HCT116 (cell line): Measurements from ENCODE around the gene RET. TPM values are rescaled to one million over a fixed set of nuclear protein-coding genes. Genes with fewer than 3 reads are reported as not detected.

Experiments
- ATAC-seq: fragments of 200-7000 bp; cut with Tn5 transposase; 2 replicates; pipeline ENCODE4 v1.9.1; 2020; ENCODE audit warnings: mild to moderate bottlenecking, moderate library complexity
- BruUV-seq: library from RNA; stranded (reverse); fragments of 400-500 nt; replicated peaks from 2 replicates; lab custom pipeline; 2021; lab: Mats Ljungman, UMichigan
- CTCF ChIA-PET: fragments of 300-600 bp; sonication (Branson Sonifier 250); formaldehyde crosslinking; loops from one replicate; lab custom pipeline; 2021; ENCODE audit warnings: antibody characterized with exemption; lab: Charles Lee
- POLR2A ChIA-PET: fragments of 300-600, 350-600 bp; sonication (Branson Sonifier 250); formaldehyde crosslinking; loops from one replicate; lab custom pipeline; 2021; ENCODE audit warnings: antibody characterized with exemption; lab: Charles Lee
- RAD21 ChIA-PET, 2 experiments: fragments of 300-600 bp; sonication (Branson Sonifier 250); formaldehyde crosslinking; loops; one replicate each; lab custom pipeline; 2023; ENCODE audit warnings: low total read pairs in 2 of 2; ENCODE audit not compliant: uncharacterized antibody in 2 of 2, unreplicated experiment in 2 of 2, low non-redundant PET in 1 of 2; lab: Charles Lee
- DNase-seq: peaks from one replicate; pipeline ENCODE4 v3.0.0-alpha.2; 2010; ENCODE audit warnings: low read depth, low spot score
- H2AFZ ChIP-seq: fragments of 200-600 bp; shearing (Covaris generic), sonication (generic); 2 replicates; pipeline ENCODE4 v1.6.1; 2017; ENCODE audit warnings: low read depth, mixed run types, mixed read lengths, antibody characterized with exemption, low read length; ENCODE audit not compliant: poor library complexity, severe bottlenecking
- H3K27ac ChIP-seq: 2 replicates; pipeline ENCODE4 v1.5.1; 2012; ENCODE audit warnings: low read depth, low read length
- H3K27me3 ChIP-seq: fragments of 200-600 bp; sonication (generic); 2 replicates; pipeline ENCODE4 v1.6.1; 2016; ENCODE audit warnings: mixed run types, low read length, mixed read lengths; ENCODE audit not compliant: insufficient read depth
- H3K36me3 ChIP-seq, 2 experiments: fragments of 200-500 bp in 1 of 2; fragments of 200-600 bp in 1 of 2; sonication (Bioruptor generic) in 1 of 2; sonication (generic) in 1 of 2; 2 replicates each; pipeline versions ENCODE4 v1.5.1 to v1.6.1; 2014 to 2016; ENCODE audit warnings: low read length in 2 of 2, inconsistent platforms in 1 of 2, mixed read lengths in 1 of 2, mixed run types in 1 of 2; ENCODE audit not compliant: insufficient read depth in 2 of 2, control insufficient read depth in 1 of 2
- H3K4me1 ChIP-seq, 2 experiments: fragments of 200-600 bp in 1 of 2; sonication (generic) in 1 of 2; 2 replicates each; pipeline versions ENCODE4 v1.5.1 to v1.6.1; 2012 to 2017; ENCODE audit warnings: low read length in 2 of 2, inconsistent platforms in 1 of 2, mild to moderate bottlenecking in 1 of 2, mixed read lengths in 1 of 2, mixed run types in 1 of 2, moderate library complexity in 1 of 2; ENCODE audit not compliant: insufficient read depth in 2 of 2, control insufficient read depth in 1 of 2
- H3K4me2 ChIP-seq: fragments of 200-600 bp; sonication (generic); 2 replicates; pipeline ENCODE4 v1.6.1; 2017; ENCODE audit warnings: mixed run types, low read length, mixed read lengths
- H3K4me3 ChIP-seq, 2 experiments: fragments of 200-600 bp in 1 of 2; sonication (generic) in 1 of 2; replicated peaks in 1 of 2; 2 replicates each; pipeline ENCODE4 v1.5.1; 2011 to 2016; ENCODE audit warnings: low read length in 2 of 2, control low read depth in 1 of 2, low read depth in 1 of 2, mild to moderate bottlenecking in 1 of 2, mixed read lengths in 1 of 2, mixed run types in 1 of 2
- H3K79me2 ChIP-seq: fragments of 200-600 bp; sonication (generic); 2 replicates; pipeline ENCODE4 v1.6.1; 2017; ENCODE audit warnings: mild to moderate bottlenecking, mixed run types, low read length, moderate library complexity, mixed read lengths; ENCODE audit not compliant: insufficient read depth
- H3K9ac ChIP-seq: fragments of 200-600 bp; sonication (generic); 2 replicates; pipeline ENCODE4 v1.6.1; 2016; ENCODE audit warnings: low read length, mixed read lengths
- H3K9me2 ChIP-seq: fragments of 200-600 bp; sonication (generic), shearing (Covaris generic); 2 replicates; pipeline ENCODE4 v1.6.1; 2017; ENCODE audit warnings: mixed run types, mild to moderate bottlenecking, moderate library complexity; ENCODE audit not compliant: insufficient read depth
- H3K9me3 ChIP-seq, 2 experiments: fragments of 200-500 bp in 1 of 2; fragments of 200-600 bp in 1 of 2; sonication (Bioruptor generic) in 1 of 2; sonication (generic) in 1 of 2; 2 replicates each; pipeline ENCODE4 v1.6.1; 2014 to 2017; ENCODE audit warnings: low read length in 2 of 2, mixed read lengths in 2 of 2, inconsistent platforms in 1 of 2, low read depth in 1 of 2, mild to moderate bottlenecking in 1 of 2, mixed run types in 1 of 2, moderate library complexity in 1 of 2; ENCODE audit not compliant: control insufficient read depth in 1 of 2, insufficient read depth in 1 of 2
- H4K20me1 ChIP-seq: fragments of 200-600 bp; sonication (generic), shearing (Covaris generic); 2 replicates; pipeline ENCODE4 v1.6.1; 2017; ENCODE audit warnings: mixed run types, mild to moderate bottlenecking, moderate library complexity; ENCODE audit not compliant: insufficient read depth
- CBX3 ChIP-seq: IDR thresholded peaks from 2 replicates; pipeline ENCODE4 v1.6.1; 2012; ENCODE audit warnings: low read depth
- ELF1 ChIP-seq: IDR thresholded peaks from 2 replicates; pipeline ENCODE4 v1.6.1; 2012; ENCODE audit warnings: low read depth, borderline replicate concordance
- EZH2 ChIP-seq: fragments of 200-600 bp; sonication (generic); IDR thresholded peaks from 2 replicates; pipeline ENCODE4 v1.6.1; 2017; ENCODE audit warnings: antibody characterized with exemption, mixed run types
- EZH2phosphoT487 ChIP-seq: fragments of 200-600 bp; IDR thresholded peaks from 2 replicates; pipeline ENCODE4 v1.6.1; 2018; ENCODE audit warnings: antibody characterized with exemption, borderline replicate concordance
- FOSL1 ChIP-seq: IDR thresholded peaks from 2 replicates; pipeline ENCODE4 v1.6.1; 2012; ENCODE audit warnings: low read depth
- POLR2A ChIP-seq: IDR thresholded peaks from 2 replicates; pipeline ENCODE4 v1.7.0; 2011; ENCODE audit warnings: borderline replicate concordance; ENCODE audit not compliant: insufficient read depth, insufficient read length; ENCODE audit errors: extremely low read depth
- SIN3A ChIP-seq: IDR thresholded peaks from 2 replicates; pipeline ENCODE4 v1.6.1; 2012; ENCODE audit warnings: low read depth
- SP1 ChIP-seq: IDR thresholded peaks from 2 replicates; pipeline ENCODE4 v1.6.1; 2012; ENCODE audit warnings: low read depth
- YY1 ChIP-seq: IDR thresholded peaks from 2 replicates; pipeline ENCODE4 v1.6.1; 2011; ENCODE audit warnings: low read length, low read depth, moderate library complexity, mild to moderate bottlenecking; ENCODE audit not compliant: insufficient replicate concordance; ENCODE audit errors: extremely low read depth
- ZFX ChIP-seq: fragments of 450-650 bp; IDR thresholded peaks from 2 replicates; pipeline ENCODE4 v1.6.1; 2017
- intact Hi-C: fragments of 100-400 bp; cut with micrococcal nuclease; formaldehyde crosslinking; loops from 2 replicates; pipeline ENCODE4 v1.10.0; 2022
- total RNA-seq: library from RNA; stranded (reverse); gene quantifications from one replicate; pipeline ENCODE4 v1.2.1, GENCODE V29; 2021; ENCODE audit not compliant: unreplicated experiment
- TF ChIP-seq, protein P1 (sequence below): IDR thresholded peaks from 2 replicates; pipeline ENCODE4 v1.6.1; 2012; ENCODE audit warnings: low read depth
- TF ChIP-seq, protein P2 (sequence below): IDR thresholded peaks from 2 replicates; pipeline ENCODE4 v1.6.1; 2012
- TF ChIP-seq, protein P3 (sequence below): IDR thresholded peaks from 2 replicates; pipeline ENCODE4 v1.6.1; 2012

The RET gene
- total RNA-seq, 1 experiment from 2014 or later: 5.9 TPM

GRCh38 chr10:43174969-43175368 is 98.1 kb downstream of the RET start:
- no peak overlapping the region for H2AFZ ChIP-seq
- ChIA-PET RAD21 (no interaction called here), CTCF (no interaction called here), POLR2A (no interaction called here)
- H4K20me1 ChIP-seq: no peaks in the 10 kb centered on the region
- ATAC-seq (no peak), DNase-seq (no peak)
- no peak overlapping the region for H3K9ac ChIP-seq
- H3K9me3 ChIP-seq: no peaks in the 10 kb centered on the region
- H3K27ac ChIP-seq: no peak overlapping the region
- H3K36me3 ChIP-seq: peaks cover 0 to 2% of the 10 kb centered on the region in 2 experiments; a peak in 1 of 4 replicates
- H3K4me3 ChIP-seq: no peak overlapping the region
- intact Hi-C loops: no loop called here
- BruUV-seq: no TSS peak
- H3K4me1 ChIP-seq: no peaks in the 10 kb centered on the region
- H3K27me3 ChIP-seq: no peaks in the 10 kb centered on the region
- H3K9me2 ChIP-seq: no peaks in the 10 kb centered on the region
- H3K4me2 ChIP-seq: no peak overlapping the region
- no peaks in the 10 kb centered on the region for H3K79me2 ChIP-seq
- no peak for TF ChIP-seq YY1
- TF ChIP-seq, protein P1, sequence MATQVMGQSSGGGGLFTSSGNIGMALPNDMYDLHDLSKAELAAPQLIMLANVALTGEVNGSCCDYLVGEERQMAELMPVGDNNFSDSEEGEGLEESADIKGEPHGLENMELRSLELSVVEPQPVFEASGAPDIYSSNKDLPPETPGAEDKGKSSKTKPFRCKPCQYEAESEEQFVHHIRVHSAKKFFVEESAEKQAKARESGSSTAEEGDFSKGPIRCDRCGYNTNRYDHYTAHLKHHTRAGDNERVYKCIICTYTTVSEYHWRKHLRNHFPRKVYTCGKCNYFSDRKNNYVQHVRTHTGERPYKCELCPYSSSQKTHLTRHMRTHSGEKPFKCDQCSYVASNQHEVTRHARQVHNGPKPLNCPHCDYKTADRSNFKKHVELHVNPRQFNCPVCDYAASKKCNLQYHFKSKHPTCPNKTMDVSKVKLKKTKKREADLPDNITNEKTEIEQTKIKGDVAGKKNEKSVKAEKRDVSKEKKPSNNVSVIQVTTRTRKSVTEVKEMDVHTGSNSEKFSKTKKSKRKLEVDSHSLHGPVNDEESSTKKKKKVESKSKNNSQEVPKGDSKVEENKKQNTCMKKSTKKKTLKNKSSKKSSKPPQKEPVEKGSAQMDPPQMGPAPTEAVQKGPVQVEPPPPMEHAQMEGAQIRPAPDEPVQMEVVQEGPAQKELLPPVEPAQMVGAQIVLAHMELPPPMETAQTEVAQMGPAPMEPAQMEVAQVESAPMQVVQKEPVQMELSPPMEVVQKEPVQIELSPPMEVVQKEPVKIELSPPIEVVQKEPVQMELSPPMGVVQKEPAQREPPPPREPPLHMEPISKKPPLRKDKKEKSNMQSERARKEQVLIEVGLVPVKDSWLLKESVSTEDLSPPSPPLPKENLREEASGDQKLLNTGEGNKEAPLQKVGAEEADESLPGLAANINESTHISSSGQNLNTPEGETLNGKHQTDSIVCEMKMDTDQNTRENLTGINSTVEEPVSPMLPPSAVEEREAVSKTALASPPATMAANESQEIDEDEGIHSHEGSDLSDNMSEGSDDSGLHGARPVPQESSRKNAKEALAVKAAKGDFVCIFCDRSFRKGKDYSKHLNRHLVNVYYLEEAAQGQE: no peak
- no peak for TF ChIP-seq CBX3
- no peak for TF ChIP-seq ELF1
- TF ChIP-seq POLR2A: no peak

GRCh38 chr10:43176271-43176670 is 99.4 kb downstream of the RET start:
- intact Hi-C loops: no loop called here
- H3K4me1 ChIP-seq: no peaks in the 10 kb centered on the region
- H3K9ac ChIP-seq: no peak overlapping the region
- H3K4me3 ChIP-seq: no peak overlapping the region
- no peaks in the 10 kb centered on the region for H3K9me3 ChIP-seq
- no TSS peak for BruUV-seq
- H3K4me2 ChIP-seq: no peak overlapping the region
- peaks cover 0 to 2% of the 10 kb centered on the region in 2 experiments; a peak in 1 of 4 replicates for H3K36me3 ChIP-seq
- H3K9me2 ChIP-seq: no peaks in the 10 kb centered on the region
- no peak overlapping the region for H2AFZ ChIP-seq
- H3K27me3 ChIP-seq: no peaks in the 10 kb centered on the region
- no peaks in the 10 kb centered on the region for H4K20me1 ChIP-seq
- RAD21 ChIA-PET: no interaction called here
- CTCF ChIA-PET: interaction anchor here (0.7 kb wide), 1 partner anchor 27 kb away, joined by 4 read pairs; no protein-coding TSS in a partner anchor
- ATAC-seq: no peak
- DNase-seq: no peak
- POLR2A ChIA-PET: no interaction called here
- no peaks in the 10 kb centered on the region for H3K79me2 ChIP-seq
- no peak overlapping the region for H3K27ac ChIP-seq
- TF ChIP-seq SP1: no peak
- TF ChIP-seq ZFX: no peak
- no peak for TF ChIP-seq FOSL1
- TF ChIP-seq, protein P2, sequence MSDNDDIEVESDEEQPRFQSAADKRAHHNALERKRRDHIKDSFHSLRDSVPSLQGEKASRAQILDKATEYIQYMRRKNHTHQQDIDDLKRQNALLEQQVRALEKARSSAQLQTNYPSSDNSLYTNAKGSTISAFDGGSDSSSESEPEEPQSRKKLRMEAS: no peak
- TF ChIP-seq CBX3: no peak
- no peak for TF ChIP-seq SIN3A
- TF ChIP-seq EZH2: no peak
- TF ChIP-seq EZH2phosphoT487: no peak
- TF ChIP-seq, protein P1: no peak
- no peak for TF ChIP-seq ELF1
- no peak for TF ChIP-seq YY1
- TF ChIP-seq, protein P3, sequence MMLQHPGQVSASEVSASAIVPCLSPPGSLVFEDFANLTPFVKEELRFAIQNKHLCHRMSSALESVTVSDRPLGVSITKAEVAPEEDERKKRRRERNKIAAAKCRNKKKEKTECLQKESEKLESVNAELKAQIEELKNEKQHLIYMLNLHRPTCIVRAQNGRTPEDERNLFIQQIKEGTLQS: no peak
